HUDEP-2 (cell line): ENCODE results near the gene G6PC1.
"Not testable (repeated sequence)": the region's sequence is repeated elsewhere in the genome, so short reads cannot be mapped to it uniquely, and the experiment has no call there.

Experiments used
- DNase-seq, 76 experiments: peaks; one replicate each; lab custom pipeline; 2025; ENCODE audit not compliant: unreplicated experiment in 76 of 76; lab: John Stamatoyannopoulos, UW

G6PC1 gene

DNA sequence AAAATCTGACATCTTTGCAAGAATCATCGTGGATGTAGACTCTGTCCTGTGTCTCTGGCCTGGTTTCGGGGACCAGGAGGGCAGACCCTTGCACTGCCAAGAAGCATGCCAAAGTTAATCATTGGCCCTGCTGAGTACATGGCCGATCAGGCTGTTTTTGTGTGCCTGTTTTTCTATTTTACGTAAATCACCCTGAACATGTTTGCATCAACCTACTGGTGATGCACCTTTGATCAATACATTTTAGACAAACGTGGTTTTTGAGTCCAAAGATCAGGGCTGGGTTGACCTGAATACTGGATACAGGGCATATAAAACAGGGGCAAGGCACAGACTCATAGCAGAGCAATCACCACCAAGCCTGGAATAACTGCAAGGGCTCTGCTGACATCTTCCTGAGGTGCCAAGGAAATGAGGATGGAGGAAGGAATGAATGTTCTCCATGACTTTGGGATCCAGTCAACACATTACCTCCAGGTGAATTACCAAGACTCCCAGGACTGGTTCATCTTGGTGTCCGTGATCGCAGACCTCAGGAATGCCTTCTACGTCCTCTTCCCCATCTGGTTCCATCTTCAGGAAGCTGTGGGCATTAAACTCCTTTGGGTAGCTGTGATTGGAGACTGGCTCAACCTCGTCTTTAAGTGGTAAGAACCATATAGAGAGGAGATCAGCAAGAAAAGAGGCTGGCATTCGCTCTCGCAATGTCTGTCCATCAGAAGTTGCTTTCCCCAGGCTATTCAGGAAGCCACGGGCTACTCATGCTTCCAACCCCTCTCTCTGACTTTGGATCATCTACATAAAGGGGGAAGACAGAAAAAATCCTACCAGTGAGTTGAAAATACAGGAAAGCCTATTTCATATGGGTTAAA is at the start of gene G6PC1:
TSS of gene G6PC1 (plus strand) at position 340 of the 872 bp plus-strand sequence. CDS start at position 418, 78 bp downstream.
- no peak for DNase-seq

DNA sequence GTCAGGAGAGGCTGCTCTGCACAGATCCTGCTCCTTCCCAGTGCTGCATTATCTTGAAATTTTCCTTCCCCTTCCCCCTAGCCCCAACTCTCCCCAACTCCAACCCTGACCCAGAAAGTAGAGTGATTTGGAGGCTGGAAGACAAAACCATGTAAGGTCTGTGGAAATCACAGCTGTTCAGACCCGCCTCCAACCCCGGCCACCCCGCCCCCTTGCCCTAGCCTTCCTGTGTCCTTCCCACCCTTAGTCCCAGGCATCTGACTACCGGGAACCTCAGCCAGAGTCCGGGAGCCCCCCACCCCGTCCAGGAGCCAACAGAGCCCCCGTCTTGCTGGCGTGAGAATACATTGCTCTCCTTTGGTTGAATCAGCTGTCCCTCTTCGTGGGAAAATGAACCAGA is 49.6 kb upstream of the G6PC1 start, which contains the start of gene AOC3:
TSS of gene AOC3 (plus strand) at position 246 of the 400 bp plus-strand sequence. CDS start at position 391, 145 bp downstream.
- no peak for DNase-seq

DNA sequence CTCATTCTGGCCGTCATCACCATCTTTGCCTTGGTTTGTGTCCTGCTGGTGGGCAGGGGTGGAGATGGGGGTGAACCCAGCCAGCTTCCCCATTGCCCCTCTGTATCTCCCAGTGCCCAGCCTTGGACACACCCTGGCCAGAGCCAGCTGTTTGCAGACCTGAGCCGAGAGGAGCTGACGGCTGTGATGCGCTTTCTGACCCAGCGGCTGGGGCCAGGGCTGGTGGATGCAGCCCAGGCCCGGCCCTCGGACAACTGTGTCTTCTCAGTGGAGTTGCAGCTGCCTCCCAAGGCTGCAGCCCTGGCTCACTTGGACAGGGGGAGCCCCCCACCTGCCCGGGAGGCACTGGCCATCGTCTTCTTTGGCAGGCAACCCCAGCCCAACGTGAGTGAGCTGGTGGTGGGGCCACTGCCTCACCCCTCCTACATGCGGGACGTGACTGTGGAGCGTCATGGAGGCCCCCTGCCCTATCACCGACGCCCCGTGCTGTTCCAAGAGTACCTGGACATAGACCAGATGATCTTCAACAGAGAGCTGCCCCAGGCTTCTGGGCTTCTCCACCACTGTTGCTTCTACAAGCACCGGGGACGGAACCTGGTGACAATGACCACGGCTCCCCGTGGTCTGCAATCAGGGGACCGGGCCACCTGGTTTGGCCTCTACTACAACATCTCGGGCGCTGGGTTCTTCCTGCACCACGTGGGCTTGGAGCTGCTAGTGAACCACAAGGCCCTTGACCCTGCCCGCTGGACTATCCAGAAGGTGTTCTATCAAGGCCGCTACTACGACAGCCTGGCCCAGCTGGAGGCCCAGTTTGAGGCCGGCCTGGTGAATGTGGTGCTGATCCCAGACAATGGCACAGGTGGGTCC is 49.0 kb upstream of the G6PC1 start:
- not testable (repeated sequence) for DNase-seq

DNA sequence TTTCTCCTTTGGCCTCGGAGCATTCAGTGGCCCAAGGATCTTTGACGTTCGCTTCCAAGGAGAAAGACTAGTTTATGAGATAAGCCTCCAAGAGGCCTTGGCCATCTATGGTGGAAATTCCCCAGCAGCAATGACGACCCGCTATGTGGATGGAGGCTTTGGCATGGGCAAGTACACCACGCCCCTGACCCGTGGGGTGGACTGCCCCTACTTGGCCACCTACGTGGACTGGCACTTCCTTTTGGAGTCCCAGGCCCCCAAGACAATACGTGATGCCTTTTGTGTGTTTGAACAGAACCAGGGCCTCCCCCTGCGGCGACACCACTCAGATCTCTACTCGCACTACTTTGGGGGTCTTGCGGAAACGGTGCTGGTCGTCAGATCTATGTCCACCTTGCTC is 48.2 kb upstream of the G6PC1 start:
- DNase-seq, result no peak

DNA sequence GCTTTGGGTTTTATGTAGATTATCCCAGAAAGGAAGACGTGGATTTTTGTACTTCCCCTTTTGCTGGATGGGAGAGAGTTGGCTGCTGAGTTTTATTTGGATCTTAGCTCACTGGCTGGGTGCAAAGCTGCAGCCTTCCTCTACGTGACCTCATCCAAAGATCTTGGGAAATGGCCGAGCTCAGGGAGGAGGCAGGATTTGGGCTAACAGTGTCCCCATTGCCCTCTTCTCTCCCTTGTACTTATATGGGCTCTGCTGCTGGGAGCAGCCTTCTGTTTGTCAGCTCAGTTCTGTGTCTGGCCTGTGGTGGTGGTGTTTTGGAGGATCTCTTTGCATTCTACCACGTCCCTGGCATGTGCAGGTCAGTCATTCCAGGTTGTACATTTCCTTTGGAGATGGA is 47.6 kb upstream of the G6PC1 start:
- no peak for DNase-seq

DNA sequence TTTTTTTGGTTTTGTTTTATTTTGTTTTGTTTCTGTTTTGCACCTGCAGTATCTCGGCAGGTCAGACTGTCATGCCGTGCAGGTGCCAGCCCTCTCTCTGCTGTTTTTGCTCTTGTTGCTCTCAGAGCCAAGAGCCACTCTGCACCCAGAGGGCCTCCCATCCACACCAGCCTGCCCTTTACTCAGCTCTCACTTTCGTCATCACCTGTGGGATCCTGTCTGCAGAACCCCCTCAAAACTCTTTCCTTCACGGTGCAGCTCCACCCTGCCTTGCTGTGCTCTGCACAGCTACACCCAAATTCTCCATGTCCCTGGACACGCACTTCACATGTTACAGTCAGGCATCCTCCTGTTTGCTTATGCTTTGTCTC is 47.0 kb upstream of the G6PC1 start:
- DNase-seq, result no peak

DNA sequence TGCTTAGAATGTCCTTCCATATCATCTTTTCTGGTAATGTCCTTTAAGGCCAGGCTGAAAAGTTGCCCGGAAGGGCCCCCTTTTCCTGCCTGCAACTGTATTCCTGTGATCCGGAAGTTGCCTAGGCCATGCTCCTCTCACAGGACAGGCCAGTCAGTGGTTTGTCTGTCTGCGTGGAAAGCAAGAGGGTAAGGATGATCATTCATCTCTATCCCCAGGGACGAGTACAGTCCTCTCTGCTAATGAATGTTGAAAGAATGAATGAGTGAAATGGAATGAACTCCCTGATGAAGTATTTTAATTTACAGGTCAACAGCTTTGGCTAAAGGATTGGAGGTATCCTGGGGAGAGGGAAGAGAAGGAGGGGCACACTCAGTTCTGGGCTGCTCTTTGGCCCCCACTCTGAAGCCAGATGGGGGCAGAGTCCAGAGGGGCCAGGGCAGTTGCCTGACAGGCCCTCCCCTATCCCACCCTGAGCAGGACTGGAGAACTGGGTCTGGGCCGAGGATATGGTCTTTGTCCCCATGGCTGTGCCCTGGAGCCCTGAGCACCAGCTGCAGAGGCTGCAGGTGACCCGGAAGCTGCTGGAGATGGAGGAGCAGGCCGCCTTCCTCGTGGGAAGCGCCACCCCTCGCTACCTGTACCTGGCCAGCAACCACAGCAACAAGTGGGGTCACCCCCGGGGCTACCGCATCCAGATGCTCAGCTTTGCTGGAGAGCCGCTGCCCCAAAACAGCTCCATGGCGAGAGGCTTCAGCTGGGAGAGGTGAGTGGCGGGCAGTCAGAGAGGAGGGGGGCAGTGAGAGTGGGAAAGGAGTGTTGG is 46.4 kb upstream of the G6PC1 start:
- DNase-seq, result no peak

DNA sequence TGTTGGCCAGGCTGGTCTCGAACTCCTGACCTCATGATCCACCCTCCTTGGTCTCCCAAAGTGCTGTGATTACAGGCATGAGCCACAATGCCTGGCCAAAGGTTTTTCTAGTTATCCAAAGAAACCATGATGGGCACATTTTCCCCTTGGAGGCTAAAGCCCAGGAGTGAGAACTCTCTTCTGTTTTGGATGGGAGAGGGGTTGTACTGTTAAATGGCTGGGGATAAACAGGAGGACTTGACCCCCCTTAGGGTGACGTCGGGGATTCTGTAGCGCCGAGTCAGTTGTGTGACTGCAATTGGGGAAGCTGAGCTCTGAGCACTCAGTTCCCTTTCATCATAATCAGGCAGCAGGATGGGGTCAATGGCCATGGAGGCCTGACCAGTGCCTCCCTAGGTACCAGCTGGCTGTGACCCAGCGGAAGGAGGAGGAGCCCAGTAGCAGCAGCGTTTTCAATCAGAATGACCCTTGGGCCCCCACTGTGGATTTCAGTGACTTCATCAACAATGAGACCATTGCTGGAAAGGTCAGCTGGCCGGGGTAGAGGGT is 45.5 kb upstream of the G6PC1 start:
- no peak for DNase-seq

DNA sequence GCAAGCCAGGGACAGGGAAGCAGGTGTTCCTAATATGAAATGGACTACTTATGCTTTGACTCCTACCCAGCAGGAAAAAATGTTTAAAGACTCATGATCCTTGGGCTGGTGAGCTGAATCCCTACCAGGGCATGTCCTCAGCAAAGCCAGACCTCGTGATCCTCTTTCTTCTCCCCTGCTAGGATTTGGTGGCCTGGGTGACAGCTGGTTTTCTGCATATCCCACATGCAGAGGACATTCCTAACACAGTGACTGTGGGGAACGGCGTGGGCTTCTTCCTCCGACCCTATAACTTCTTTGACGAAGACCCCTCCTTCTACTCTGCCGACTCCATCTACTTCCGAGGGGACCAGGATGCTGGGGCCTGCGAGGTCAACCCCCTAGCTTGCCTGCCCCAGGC is 44.5 kb upstream of the G6PC1 start:
- DNase-seq, result not testable (repeated sequence)

DNA sequence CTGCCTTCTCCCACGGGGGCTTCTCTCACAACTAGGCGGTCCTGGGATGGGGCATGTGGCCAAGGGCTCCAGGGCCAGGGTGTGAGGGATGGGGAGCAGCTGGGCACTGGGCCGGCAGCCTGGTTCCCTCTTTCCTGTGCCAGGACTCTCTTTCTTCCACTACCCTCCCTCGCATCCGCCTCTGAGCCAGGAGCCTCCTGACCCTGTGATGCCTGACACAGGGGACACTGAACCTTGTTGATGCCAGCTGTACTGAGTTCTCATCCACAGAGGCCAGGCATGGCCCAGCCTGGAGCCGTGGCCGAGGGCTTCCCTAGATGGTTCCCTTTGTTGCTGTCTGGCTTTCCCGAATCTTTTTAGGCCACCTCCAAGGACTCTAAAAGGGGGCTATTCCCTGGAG is 44.1 kb upstream of the G6PC1 start:
- DNase-seq, result not testable (repeated sequence)

DNA sequence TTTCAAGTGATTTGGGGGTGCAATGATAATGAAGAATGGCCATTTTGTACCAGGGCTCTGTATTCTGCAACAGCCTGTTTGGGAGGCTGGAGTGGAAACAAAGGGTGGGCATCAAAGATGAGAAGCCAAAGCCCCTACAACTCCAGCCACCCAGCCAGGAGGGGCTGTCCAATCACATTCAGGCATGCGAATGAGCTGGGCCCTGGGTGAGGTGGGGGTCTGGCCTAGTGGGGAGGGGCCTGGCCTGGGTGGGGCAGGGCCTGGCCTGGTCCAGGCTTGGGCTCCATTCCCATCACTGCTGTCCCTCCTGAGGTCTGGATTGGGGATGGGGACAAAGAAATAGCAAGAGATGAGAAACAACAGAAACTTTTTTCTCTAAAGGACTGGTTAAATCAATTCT is 43.2 kb upstream of the G6PC1 start:
- no peak for DNase-seq

DNA sequence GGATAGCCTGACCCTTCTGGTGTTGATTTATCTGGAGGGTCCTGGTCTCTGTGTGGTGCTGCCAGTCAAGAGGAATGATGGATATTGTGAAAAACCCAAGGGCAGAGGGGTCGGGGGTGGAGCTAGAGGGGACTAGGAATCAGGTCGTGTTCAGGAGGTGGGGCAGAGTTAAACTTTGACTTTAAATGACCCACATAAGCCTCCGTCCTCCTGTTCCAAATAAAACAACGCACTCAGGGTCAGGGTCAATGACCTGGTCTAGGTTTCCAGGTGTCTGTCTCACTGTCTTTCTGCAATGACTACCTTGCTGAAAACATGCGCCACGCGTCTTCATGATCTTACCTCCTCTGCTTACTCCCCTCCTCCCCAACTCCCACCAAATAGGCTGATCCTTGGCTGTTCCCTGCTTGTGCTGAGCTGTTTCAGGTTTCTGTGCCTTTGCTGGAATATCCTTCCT is 34.9 kb upstream of the G6PC1 start:
- no peak for DNase-seq

DNA sequence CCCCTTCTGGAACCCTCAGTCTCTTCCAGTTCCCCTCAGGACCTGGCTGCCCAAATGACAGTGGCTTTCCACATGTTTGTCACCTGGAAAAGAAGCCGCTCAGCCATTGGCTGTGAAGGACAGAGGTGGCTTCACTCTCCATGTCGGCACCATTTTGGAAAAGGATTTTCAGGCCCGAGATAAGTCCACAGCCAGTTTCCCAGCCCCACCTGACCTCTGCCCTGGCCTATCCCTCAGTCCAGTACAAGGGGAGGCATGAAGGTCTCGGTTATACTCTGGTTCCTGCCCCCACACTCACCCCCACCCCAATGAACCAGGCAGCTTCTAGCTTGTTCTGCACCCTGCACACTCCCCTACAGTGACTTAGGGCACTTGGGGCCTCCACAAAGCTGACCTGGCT is 34.4 kb upstream of the G6PC1 start:
- DNase-seq, result no peak

DNA sequence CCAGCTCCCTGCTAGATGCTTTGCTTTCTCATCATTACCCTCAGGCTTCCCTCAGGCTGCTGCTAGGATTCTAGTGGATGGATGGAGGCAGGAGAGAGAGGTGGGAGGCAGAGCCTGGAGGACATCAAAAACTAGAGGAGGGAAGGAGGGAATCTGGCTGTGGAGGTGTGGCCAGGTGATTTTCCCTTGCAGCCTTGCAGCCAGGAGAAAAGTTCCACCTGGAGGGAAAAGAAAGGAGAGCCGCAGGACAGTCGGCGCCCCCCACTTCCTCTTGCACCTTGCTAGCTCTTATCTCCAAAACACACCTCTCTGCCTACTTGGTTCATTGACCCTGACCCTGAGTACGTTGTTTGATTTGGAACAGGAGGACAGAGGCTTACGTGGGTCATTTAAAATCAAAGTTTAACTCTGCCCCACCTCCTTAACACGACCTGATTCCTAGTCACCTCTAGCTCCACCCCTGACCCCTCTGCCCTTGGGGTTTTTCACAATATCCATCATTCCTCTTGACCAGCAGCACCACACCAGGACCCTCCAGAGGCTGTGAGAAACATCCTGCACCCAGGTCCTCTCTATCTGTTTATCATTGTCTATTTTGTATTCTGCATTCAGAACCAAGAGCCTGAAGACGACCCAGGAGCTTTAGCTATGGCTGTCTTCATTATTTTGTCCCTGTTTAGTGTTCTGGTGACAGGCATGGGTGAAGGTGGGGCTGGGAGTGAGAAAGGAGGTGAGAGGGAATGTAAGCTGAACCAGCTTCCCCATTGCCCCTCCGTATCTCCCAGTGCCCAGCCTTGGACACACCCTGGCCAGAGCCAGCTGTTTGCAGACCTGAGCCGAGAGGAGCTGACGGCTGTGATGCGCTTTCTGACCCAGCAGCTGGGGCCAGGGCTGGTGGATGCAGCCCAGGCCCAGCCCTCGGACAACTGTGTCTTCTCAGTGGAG is 33.7 kb upstream of the G6PC1 start:
- no peak for DNase-seq

DNA sequence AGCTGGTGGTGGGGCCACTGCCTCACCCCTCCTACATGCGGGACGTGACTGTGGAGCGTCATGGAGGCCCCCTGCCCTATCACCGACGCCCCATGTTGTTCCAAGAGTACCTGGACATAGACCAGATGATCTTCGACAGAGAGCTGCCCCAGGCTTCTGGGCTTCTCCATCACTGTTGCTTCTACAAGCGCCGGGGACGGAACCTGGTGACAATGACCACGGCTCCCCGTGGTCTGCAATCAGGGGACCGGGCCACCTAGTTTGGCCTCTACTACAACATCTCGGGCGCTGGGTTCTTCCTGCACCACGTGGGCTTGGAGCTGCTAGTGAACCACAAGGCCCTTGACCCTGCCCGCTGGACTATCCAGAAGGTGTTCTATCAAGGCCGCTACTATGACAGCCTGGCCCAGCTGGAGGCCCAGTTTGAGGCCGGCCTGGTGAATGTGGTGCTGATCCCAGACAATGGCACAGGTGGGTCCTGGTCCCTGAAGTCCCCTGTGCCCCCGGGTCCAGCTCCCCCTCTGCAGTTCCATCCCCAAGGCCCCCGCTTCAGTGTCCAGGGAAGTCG is 32.8 kb upstream of the G6PC1 start:
- DNase-seq, result not testable (repeated sequence)

DNA sequence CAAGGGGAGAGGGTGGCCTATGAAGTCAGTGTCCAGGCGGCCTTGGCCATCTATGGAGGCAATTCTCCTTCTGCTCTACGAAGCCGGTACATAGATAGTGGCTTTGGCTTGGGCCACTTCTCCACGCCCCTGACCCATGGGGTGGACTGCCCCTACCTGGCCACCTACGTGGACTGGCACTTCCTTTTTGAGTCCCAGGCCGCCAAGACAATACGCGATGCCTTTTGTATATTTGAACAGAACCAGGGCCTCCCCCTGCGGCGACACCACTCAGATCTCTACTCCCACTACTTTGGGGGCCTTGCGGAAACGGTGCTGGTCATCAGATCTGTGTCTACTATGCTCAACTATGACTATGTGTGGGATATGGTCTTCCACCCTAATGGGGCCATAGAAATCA is 32.3 kb upstream of the G6PC1 start:
- no peak for DNase-seq

DNA sequence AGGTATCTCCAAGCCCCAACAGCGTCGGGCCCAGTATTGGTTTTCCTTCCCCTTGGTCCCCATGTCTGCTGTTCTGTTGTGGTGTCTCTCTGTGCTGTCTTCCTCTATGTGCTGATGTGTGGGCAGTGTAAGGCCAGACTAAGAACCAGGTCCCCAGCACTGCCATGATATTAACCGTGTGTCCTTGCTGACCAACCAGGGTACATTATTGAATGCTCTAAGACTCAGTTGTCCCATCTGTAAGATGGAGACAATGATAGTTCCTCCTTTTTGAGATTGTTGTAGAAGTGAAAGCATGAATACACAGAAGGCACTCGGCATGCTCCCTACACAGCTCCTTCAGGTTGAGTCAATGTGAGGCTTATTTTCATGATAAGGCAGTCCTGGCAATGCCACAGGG is 29.0 kb upstream of the G6PC1 start:
- no peak for DNase-seq

DNA sequence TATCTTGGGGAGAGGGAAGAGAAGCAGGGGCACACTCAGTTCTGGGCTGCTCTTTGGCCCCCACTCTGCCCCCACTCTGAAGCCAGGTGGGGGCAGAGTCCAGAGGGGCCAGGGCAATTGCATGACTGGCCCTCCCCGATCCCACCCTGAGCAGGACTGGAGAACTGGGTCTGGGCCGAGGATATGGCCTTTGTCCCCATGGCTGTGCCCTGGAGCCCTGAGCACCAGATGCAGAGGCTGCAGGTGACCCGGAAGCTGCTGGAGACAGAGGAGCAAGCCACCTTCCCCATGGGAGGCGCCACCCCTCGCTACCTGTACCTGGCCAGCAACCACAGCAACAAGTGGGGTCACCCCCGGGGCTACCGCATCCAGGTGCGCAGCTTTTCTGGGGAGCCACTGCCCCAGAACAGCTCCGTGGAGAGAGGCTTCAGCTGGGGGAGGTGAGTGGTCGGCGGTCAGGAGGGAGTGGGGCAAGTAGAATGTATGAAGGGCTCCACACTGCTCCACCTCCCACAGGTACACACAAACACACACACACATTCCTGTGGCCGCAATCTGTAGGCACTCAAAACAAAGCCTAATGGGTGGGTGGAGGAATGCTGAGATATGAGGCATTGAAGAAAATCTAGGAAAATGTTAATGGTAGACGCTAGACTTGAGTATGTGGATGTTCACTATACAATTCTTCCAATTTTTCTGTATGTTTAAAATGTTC is 28.2 kb upstream of the G6PC1 start:
- no peak for DNase-seq
